ENCODE results near the gene SVOPL.
"Not testable (repeated sequence)": the region's sequence is repeated elsewhere in the genome, so short reads cannot be mapped to it uniquely, and the experiment has no call there.

- TF ChIP-seq, protein P1, sequence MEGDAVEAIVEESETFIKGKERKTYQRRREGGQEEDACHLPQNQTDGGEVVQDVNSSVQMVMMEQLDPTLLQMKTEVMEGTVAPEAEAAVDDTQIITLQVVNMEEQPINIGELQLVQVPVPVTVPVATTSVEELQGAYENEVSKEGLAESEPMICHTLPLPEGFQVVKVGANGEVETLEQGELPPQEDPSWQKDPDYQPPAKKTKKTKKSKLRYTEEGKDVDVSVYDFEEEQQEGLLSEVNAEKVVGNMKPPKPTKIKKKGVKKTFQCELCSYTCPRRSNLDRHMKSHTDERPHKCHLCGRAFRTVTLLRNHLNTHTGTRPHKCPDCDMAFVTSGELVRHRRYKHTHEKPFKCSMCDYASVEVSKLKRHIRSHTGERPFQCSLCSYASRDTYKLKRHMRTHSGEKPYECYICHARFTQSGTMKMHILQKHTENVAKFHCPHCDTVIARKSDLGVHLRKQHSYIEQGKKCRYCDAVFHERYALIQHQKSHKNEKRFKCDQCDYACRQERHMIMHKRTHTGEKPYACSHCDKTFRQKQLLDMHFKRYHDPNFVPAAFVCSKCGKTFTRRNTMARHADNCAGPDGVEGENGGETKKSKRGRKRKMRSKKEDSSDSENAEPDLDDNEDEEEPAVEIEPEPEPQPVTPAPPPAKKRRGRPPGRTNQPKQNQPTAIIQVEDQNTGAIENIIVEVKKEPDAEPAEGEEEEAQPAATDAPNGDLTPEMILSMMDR (IDR thresholded peaks at IDR 0.05), result not testable (repeated sequence)
- TF ChIP-seq POLR2A (IDR thresholded peaks at IDR 0.05); EP300 (IDR thresholded peaks at IDR 0.05; ENCODE audit: low read depth): not testable (repeated sequence)
These were observed 5.4 kb downstream of the SVOPL start for GRCh38 chr7:138695776-138696175.

All from transverse colon (tissue), 3 donors.